T-cell (primary cell): ENCODE data around the gene MYH9. TPM values are rescaled to one million over a fixed set of nuclear protein-coding genes. Genes with fewer than 3 reads are reported as not detected.

Experiments
- ATAC-seq, 4 experiments: fragments of 200-7000 bp in 3 of 4; fragments of 150-1000 bp in 1 of 4; cut with Tn5 transposase; replicated peaks in 1 of 4; 1 replicate in 3 of 4; 2 replicates in 1 of 4; pipeline ENCODE4 v1.10.0; 2021; ENCODE audit warnings: moderate library complexity in 3 of 4, mild to moderate bottlenecking in 2 of 4, moderate number of reproducible peaks in 1 of 4
- CTCF ChIA-PET, 2 donors: fragments of 300-600 bp; sonication (Branson Sonifier 250); formaldehyde crosslinking; loops; one replicate each; lab custom pipeline; 2022; ENCODE audit warnings: antibody characterized with exemption in 2 of 2; lab: Charles Lee
- POLR2A ChIA-PET, 2 donors: fragments of 300-600 bp; sonication (Branson Sonifier 250); formaldehyde crosslinking; loops; one replicate each; lab custom pipeline; 2022; ENCODE audit warnings: antibody characterized with exemption in 2 of 2; lab: Charles Lee
- DNase-seq, 35 experiments: peaks; one replicate each; pipeline versions ENCODE4 v3.0.0 to v3.0.0-alpha.2; 2013 to 2023
- H3K27ac ChIP-seq: one replicate; pipeline ENCODE4 v1.5.1; 2013; ENCODE audit warnings: low read length
- H3K27me3 ChIP-seq, 2 experiments: replicated peaks in 1 of 2; 1 replicate in 1 of 2; 2 replicates in 1 of 2; pipeline versions ENCODE4 v1.6.1 to v1.7.0; 2013; ENCODE audit warnings: low read length in 1 of 2, mixed read lengths in 1 of 2; ENCODE audit not compliant: control insufficient read depth in 2 of 2, insufficient read depth in 2 of 2; ENCODE audit errors: extremely low read depth in 1 of 2
- H3K36me3 ChIP-seq, 2 donors: 1 replicate in 1 of 2; 2 replicates in 1 of 2; pipeline versions ENCODE4 v1.6.1 to v1.7.0; 2013; ENCODE audit warnings: low read length in 1 of 2; ENCODE audit not compliant: control insufficient read depth in 2 of 2, insufficient read depth in 1 of 2; ENCODE audit errors: extremely low read depth in 1 of 2
- H3K4me1 ChIP-seq, 2 experiments: 1 replicate in 1 of 2; 2 replicates in 1 of 2; pipeline versions ENCODE4 v1.6.1 to v1.7.0; 2013; ENCODE audit warnings: low read length in 2 of 2, mixed read lengths in 1 of 2; ENCODE audit not compliant: insufficient read depth in 2 of 2, control insufficient read depth in 1 of 2; ENCODE audit errors: extremely low read depth in 1 of 2
- H3K4me3 ChIP-seq, 2 donors: 1 replicate in 1 of 2; 2 replicates in 1 of 2; pipeline versions ENCODE4 v1.5.1 to v1.7.0; 2013; ENCODE audit warnings: mild to moderate bottlenecking in 2 of 2, low read length in 1 of 2, moderate library complexity in 1 of 2; ENCODE audit not compliant: control insufficient read depth in 1 of 2; ENCODE audit errors: extremely low read depth in 1 of 2
- H3K9me3 ChIP-seq: 2 replicates; pipeline ENCODE4 v1.7.0; 2013
- H3K27ac Mint-ChIP-seq, 2 donors: one replicate each; pipeline ENCODE4 v1.8.0; 2020 to 2021; ENCODE audit warnings: mild to moderate bottlenecking in 2 of 2, mixed read lengths in 2 of 2
- H3K27me3 Mint-ChIP-seq, 2 donors: one replicate each; pipeline ENCODE4 v1.8.0; 2021 to 2022; ENCODE audit warnings: mixed read lengths in 2 of 2
- H3K36me3 Mint-ChIP-seq: one replicate; pipeline ENCODE4 v1.8.0; 2021; ENCODE audit warnings: mixed read lengths
- H3K4me1 Mint-ChIP-seq, 3 donors: one replicate each; pipeline ENCODE4 v1.8.0; 2020 to 2022; ENCODE audit warnings: mixed read lengths in 3 of 3, mild to moderate bottlenecking in 1 of 3
- H3K4me3 Mint-ChIP-seq, 3 donors: one replicate each; pipeline ENCODE4 v1.8.0; 2020 to 2022; ENCODE audit warnings: mild to moderate bottlenecking in 3 of 3, mixed read lengths in 3 of 3, moderate library complexity in 3 of 3
- H3K9me3 Mint-ChIP-seq, 3 donors: one replicate each; pipeline ENCODE4 v1.8.0; 2020 to 2022; ENCODE audit warnings: mixed read lengths in 3 of 3
- WGBS: methylation state at CpG from one replicate; pipeline ENCODE4 v1.1.5; 2013; ENCODE audit warnings: missing lambda C conversion rate; ENCODE audit not compliant: insufficient coverage; 5-methylcytosine and 5-hydroxymethylcytosine counted together
- total RNA-seq, 35 experiments: library from RNA in 6 of 35; stranded (reverse) in 6 of 35; fragments of 120-200 nt in 1 of 35; gene quantifications; one replicate each; pipeline versions ENCODE4 v1.2.1 to v1.2.4 and lab custom pipeline; 2013 to 2026

Gene MYH9
- total RNA-seq, 5 donors from 2014 or later (not counting 1 experiment from before 2014, with no cell fraction given) = 816 to 1,109 (median 896) TPM

GRCh38 chr22:36243986-36244385 lies 143.8 kb downstream of the MYH9 start:
- Histone ChIP-seq H3K9me3 (no peaks in the 10 kb centered on the region), H3K27me3 (no peaks in the 10 kb centered on the region), H3K27ac (no peak overlapping the region), H3K4me3 (no peak overlapping the region), H3K4me1 (peaks cover 0 to 8% of the 10 kb centered on the region in 2 experiments), H3K36me3 (no peaks in the 10 kb centered on the region)
- Mint-ChIP-seq H3K4me1 (peaks cover 12 to 15% (median 14%) of the 10 kb centered on the region in 3 donors), H3K36me3 (no peaks in the 10 kb centered on the region), H3K27me3 (no peaks in the 10 kb centered on the region), H3K27ac (no peak overlapping the region), H3K4me3 (no peak overlapping the region), H3K9me3 (peaks cover 0 to 5% (median 0%) of the 10 kb centered on the region in 3 donors)
- ATAC-seq (no peak), DNase-seq (no peak)
- ChIA-PET POLR2A (no interaction called here), CTCF (no interaction called here)
- 98% methylated on average over 5 of the region's 5 CpGs for WGBS

GRCh38 chr22:36239401-36240171 lies 148.2 kb downstream of the MYH9 start, which contains the start of gene APOL2:
Gene APOL2, minus strand, starts transcription at chr22:36239527. Its CDS starts 6,365 bp downstream, at chr22:36233162.
- DNase-seq (peak; percentile 62 to 94 (median 85)), ATAC-seq (peak; percentile 98 to 99 (median 99))
- H3K36me3 ChIP-seq = peaks cover 0 to 20% of the 10 kb centered on the region in 2 donors
- H3K27me3 ChIP-seq = no peaks in the 10 kb centered on the region
- H3K4me1 ChIP-seq = peaks cover 8 to 42% of the 10 kb centered on the region in 2 experiments
- Mint-ChIP-seq H3K9me3 (peaks cover 0 to 5% (median 0%) of the 10 kb centered on the region in 3 donors), H3K36me3 (peaks cover 26% of the 10 kb centered on the region), H3K27me3 (no peaks in the 10 kb centered on the region), H3K4me3 (peak within 1 kb of the TSS; percentile 99 to 100 (median 99)), H3K4me1 (peaks cover 51 to 57% (median 54%) of the 10 kb centered on the region in 3 donors), H3K27ac (peak within 1 kb of the TSS; percentile 96 to 99)
- H3K9me3 ChIP-seq = no peaks in the 10 kb centered on the region
- 5% methylated on average over 4 of the region's 13 CpGs for WGBS
- H3K4me3 ChIP-seq = peak within 1 kb of the TSS; percentile 74 to 98
- ChIA-PET CTCF (interaction anchor here in 1 of 2 donors (0.6 to 1.7 kb wide), 12 partner anchors 12 to 989 kb away, joined by 3 to 6 read pairs (median 4); partner anchors contain the start of genes APOL1 and IFT27), POLR2A (interaction anchor here (0.6 to 0.7 kb wide), 4 partner anchors 13 to 589 kb away, joined by 3 to 9 read pairs (median 6); partner anchors contain the start of gene APOL1 (in 1 of the 2))
- H3K27ac ChIP-seq = peak within 1 kb of the TSS; percentile 83

GRCh38 chr22:36239150-36239400 lies 148.7 kb downstream of the MYH9 start:
- 0% methylated on average over 3 of the region's 4 CpGs for WGBS
- Histone ChIP-seq H3K4me3 (peak overlapping the region; percentile 74 to 98), H3K27ac (peak overlapping the region; percentile 83), H3K4me1 (peaks cover 8 to 42% of the 10 kb centered on the region in 2 experiments), H3K27me3 (no peaks in the 10 kb centered on the region), H3K36me3 (peaks cover 0 to 25% of the 10 kb centered on the region in 2 donors), H3K9me3 (no peaks in the 10 kb centered on the region)
- H3K36me3 Mint-ChIP-seq = peaks cover 31% of the 10 kb centered on the region
- peak in 1 of 35 experiments; percentile 14 for DNase-seq
- H3K4me3 Mint-ChIP-seq = peak overlapping the region; percentile 99 to 100 (median 99)
- H3K27me3 Mint-ChIP-seq = no peaks in the 10 kb centered on the region
- H3K4me1 Mint-ChIP-seq = peaks cover 56 to 62% (median 59%) of the 10 kb centered on the region in 3 donors
- ChIA-PET CTCF (interaction anchor here in 1 of 2 donors (0.6 to 1.7 kb wide), 11 partner anchors 14 to 988 kb away, joined by 3 to 6 read pairs (median 4); partner anchors contain the start of genes APOL1 and IFT27), POLR2A (interaction anchor here in 1 of 2 donors (0.6 to 0.7 kb wide), 2 partner anchors 14 to 44 kb away, joined by 3 to 9 read pairs; partner anchors contain the start of gene APOL1)
- H3K9me3 Mint-ChIP-seq = peaks cover 0 to 5% (median 0%) of the 10 kb centered on the region in 3 donors
- peak overlapping the region; percentile 96 to 99 for H3K27ac Mint-ChIP-seq
- peak in 3 of 4 experiments; percentile 29 to 38 (median 29) for ATAC-seq

GRCh38 chr22:36238373-36239149 lies 149.2 kb downstream of the MYH9 start:
- Histone ChIP-seq H3K27ac (peak overlapping the region; percentile 83), H3K36me3 (peaks cover 0 to 29% of the 10 kb centered on the region in 2 donors), H3K4me1 (peaks cover 8 to 42% of the 10 kb centered on the region in 2 experiments), H3K4me3 (peak overlapping the region; percentile 74 to 98), H3K9me3 (no peaks in the 10 kb centered on the region), H3K27me3 (no peaks in the 10 kb centered on the region)
- POLR2A ChIA-PET = interaction anchor here in 1 of 2 donors (0.6 to 0.7 kb wide), 3 partner anchors 14 to 45 kb away, joined by 3 to 9 read pairs (median 3); partner anchors contain the start of gene APOL1
- H3K36me3 Mint-ChIP-seq = peaks cover 37% of the 10 kb centered on the region
- H3K4me1 Mint-ChIP-seq = peaks cover 61 to 67% (median 63%) of the 10 kb centered on the region in 3 donors
- H3K27ac Mint-ChIP-seq = peak overlapping the region; percentile 96 to 99
- ATAC-seq (peak in 1 of 4 experiments; percentile 1), DNase-seq (peak in 1 of 35 experiments; percentile 36)
- CTCF ChIA-PET = interaction anchor here (0.6 to 1.7 kb wide), 12 partner anchors 14 to 988 kb away, joined by 3 to 6 read pairs (median 3); partner anchors contain the start of genes APOL1 (in 1 of the 2) and IFT27 (in 1 of the 2)
- WGBS = 0% methylated on average over 5 of the region's 5 CpGs
- H3K27me3 Mint-ChIP-seq = no peaks in the 10 kb centered on the region
- H3K4me3 Mint-ChIP-seq = peak overlapping the region; percentile 99 to 100 (median 99)
- H3K9me3 Mint-ChIP-seq = peaks cover 0 to 5% (median 0%) of the 10 kb centered on the region in 3 donors

GRCh38 chr22:36237462-36238372 lies 150.1 kb downstream of the MYH9 start:
- peak in 1 of 35 experiments; percentile 49 for DNase-seq
- 47% methylated on average over 12 of the region's 12 CpGs for WGBS
- peaks cover 45% of the 10 kb centered on the region for H3K36me3 Mint-ChIP-seq
- H3K27ac Mint-ChIP-seq = peak overlapping the region; percentile 96 to 99
- H3K9me3 Mint-ChIP-seq = peaks cover 0 to 4% (median 0%) of the 10 kb centered on the region in 3 donors
- peaks cover 63 to 69% (median 64%) of the 10 kb centered on the region in 3 donors for H3K4me1 Mint-ChIP-seq
- H3K27me3 ChIP-seq = no peaks in the 10 kb centered on the region
- peak overlapping the region; percentile 74 to 98 for H3K4me3 ChIP-seq
- ChIA-PET POLR2A (interaction anchor here in 1 of 2 donors (0.6 kb wide), 1 partner anchor 15 kb away, joined by 3 read pairs; the partner anchor contains the start of gene APOL1), CTCF (interaction anchor here in 1 of 2 donors (0.7 to 1.7 kb wide), 2 partner anchors 41 to 79 kb away, joined by 3 read pairs; no protein-coding TSS in a partner anchor)
- peaks cover 8 to 42% of the 10 kb centered on the region in 2 experiments for H3K4me1 ChIP-seq
- peaks cover 0 to 37% of the 10 kb centered on the region in 2 donors for H3K36me3 ChIP-seq
- no peak for ATAC-seq
- H3K4me3 Mint-ChIP-seq = peak overlapping the region; percentile 99 to 100 (median 99)
- H3K27ac ChIP-seq = peak overlapping the region; percentile 83
- no peaks in the 10 kb centered on the region for H3K27me3 Mint-ChIP-seq
- H3K9me3 ChIP-seq = no peaks in the 10 kb centered on the region
